GM12874 (cell line): Measurements from ENCODE around the gene NPS.

ENCODE experiments used
- CTCF ChIP-seq: IDR thresholded peaks from 2 replicates; pipeline ENCODE4 v1.5.1; 2011; ENCODE audit warnings: low read depth, mild to moderate bottlenecking, control low read depth, low read length, moderate library complexity; ENCODE audit not compliant: insufficient read depth

Gene NPS

GRCh38 chr10:127535802-127536515, 13.2 kb upstream of the NPS start:
- no peak for TF ChIP-seq CTCF

- no peak for TF ChIP-seq CTCF
Measured at GRCh38 chr10:127536972-127537760, 11.9 kb upstream of the NPS start.

DNA sequence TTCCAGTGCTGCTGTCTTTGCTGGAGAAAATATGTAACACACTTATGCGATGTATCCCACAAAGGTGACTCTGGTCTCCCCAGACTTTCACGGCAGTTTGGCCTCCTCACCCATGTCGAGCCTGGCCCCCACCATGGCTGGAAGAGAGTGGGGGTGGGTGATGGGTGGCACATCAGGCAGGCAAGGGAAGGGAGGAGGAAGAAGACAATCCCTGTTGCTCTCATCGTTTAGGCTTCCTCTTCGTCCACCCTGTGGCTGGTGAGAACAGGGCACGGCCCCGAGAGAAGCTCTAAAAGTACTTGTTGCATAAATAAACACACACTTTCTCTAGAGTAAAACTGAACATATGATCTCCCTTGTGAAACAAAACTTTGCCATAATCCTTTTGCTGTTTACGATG, 11.2 kb upstream of the NPS start:
- TF ChIP-seq CTCF, result no peak

DNA sequence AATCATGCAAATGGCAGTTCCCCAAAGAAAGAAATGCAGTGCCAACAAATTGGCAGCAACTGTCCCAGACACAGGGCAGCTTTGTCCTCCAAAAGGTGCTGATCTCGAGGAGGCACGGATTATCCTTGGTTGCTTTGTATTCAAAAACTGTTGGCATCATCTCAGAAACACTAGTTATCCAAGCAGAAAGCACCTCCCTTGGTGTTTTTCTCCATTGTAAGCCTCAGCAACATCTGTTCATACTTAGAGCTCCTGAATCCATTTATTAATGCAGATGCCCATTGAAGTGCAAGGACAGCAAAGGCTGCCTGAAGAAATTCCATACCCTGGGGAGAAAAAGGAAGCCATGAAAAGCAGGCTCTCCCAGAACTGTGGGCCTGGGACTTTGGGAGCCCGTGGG, 1.1 kb upstream of the NPS start:
- TF ChIP-seq CTCF, result no peak

GRCh38 chr10:127550861-127551260, 1.8 kb downstream of the NPS start:
- TF ChIP-seq CTCF, result no peak

DNA sequence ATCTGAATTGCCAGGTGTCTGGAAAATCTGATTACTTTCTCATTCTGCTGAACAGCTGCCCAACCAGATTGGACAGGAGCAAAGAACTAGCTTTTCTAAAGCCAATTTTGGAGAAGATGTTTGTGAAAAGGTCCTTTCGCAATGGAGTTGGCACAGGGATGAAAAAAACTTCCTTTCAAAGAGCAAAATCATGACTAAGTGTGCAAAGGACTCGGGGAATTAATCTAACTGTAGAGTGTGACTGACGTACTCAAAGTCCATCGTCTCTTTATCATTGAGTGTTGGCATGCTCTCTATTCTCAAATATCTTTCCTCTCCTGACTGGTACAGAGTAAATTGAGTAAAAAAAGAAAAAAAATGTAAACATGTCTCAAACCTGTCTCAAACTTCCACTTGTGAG, 3.3 kb downstream of the NPS start:
- TF ChIP-seq CTCF, result no peak

GRCh38 chr10:127553417-127553816, 4.3 kb downstream of the NPS start:
- no peak for TF ChIP-seq CTCF
